ENCODE results near the gene NAALADL2.

- TF ChIP-seq CTCF (IDR thresholded peaks at IDR 0.05) (no peak), POLR2A (IDR thresholded peaks at IDR 0.05) (no peak)
Measured at GRCh38 chr3:175617247-175617646, 758.1 kb downstream of the NAALADL2 start.
